Lung (tissue), 16 donors: ENCODE measurements around the gene OR5K1. TPM values are rescaled to one million over a fixed set of nuclear protein-coding genes. Genes with fewer than 3 reads are reported as not detected.

Experiments used
- ATAC-seq: fragments of 200-7000 bp; cut with Tn5 transposase; one replicate; pipeline ENCODE4 v1.9.1; 2020; ENCODE audit warnings: moderate number of reproducible peaks; ENCODE audit not compliant: insufficient read depth, low FRiP score
- DNase-seq, 3 donors: peaks; one replicate each; pipeline ENCODE4 v3.0.0-alpha.2; 2013 to 2017
- H3K27ac ChIP-seq, 2 donors: one replicate each; pipeline ENCODE4 v1.5.1; 2013; ENCODE audit warnings: mild to moderate bottlenecking in 2 of 2, moderate library complexity in 2 of 2, control low read depth in 1 of 2, inconsistent platforms in 1 of 2, low read depth in 1 of 2, low read length in 1 of 2
- H3K27me3 ChIP-seq, 3 donors: one replicate each; pipeline ENCODE4 v1.5.1; 2013; ENCODE audit warnings: low read length in 2 of 3; ENCODE audit not compliant: control insufficient read depth in 3 of 3, insufficient read depth in 3 of 3
- H3K36me3 ChIP-seq, 4 donors: one replicate each; pipeline ENCODE4 v1.5.1; 2013; ENCODE audit warnings: low read length in 4 of 4, mild to moderate bottlenecking in 1 of 4, moderate library complexity in 1 of 4; ENCODE audit not compliant: control insufficient read depth in 4 of 4, insufficient read depth in 4 of 4
- H3K4me1 ChIP-seq, 5 donors: one replicate each; pipeline ENCODE4 v1.5.1; 2013; ENCODE audit warnings: low read length in 5 of 5, mild to moderate bottlenecking in 2 of 5, moderate library complexity in 1 of 5; ENCODE audit not compliant: control insufficient read depth in 5 of 5, insufficient read depth in 5 of 5
- H3K4me3 ChIP-seq: one replicate; pipeline ENCODE4 v1.5.1; 2013; ENCODE audit warnings: mild to moderate bottlenecking, control low read depth, moderate library complexity
- H3K9ac ChIP-seq, 2 donors: one replicate each; pipeline ENCODE4 v1.5.1; 2013; ENCODE audit warnings: low read length in 2 of 2, control low read depth in 1 of 2; ENCODE audit not compliant: insufficient read depth in 1 of 2
- H3K9me3 ChIP-seq, 4 donors: one replicate each; pipeline ENCODE4 v1.5.1; 2013; ENCODE audit warnings: low read length in 3 of 4, mild to moderate bottlenecking in 1 of 4, moderate library complexity in 1 of 4; ENCODE audit not compliant: control insufficient read depth in 4 of 4, insufficient read depth in 3 of 4
- CTCF ChIP-seq: IDR thresholded peaks from 2 replicates; pipeline ENCODE4 v1.5.1; 2012; ENCODE audit warnings: mild to moderate bottlenecking; ENCODE audit errors: control extremely low read depth, extremely low read depth
- WGBS, 2 donors: extraction: QIAGEN DNeasy Blood & Tissue Kit; methylation state at CpG; one replicate each; pipeline ENCODE4 v1.1.7; 2013; 5-methylcytosine and 5-hydroxymethylcytosine counted together
- long read RNA-seq, 5 donors: transcript quantifications; one replicate each; lab custom pipeline, GENCODE V29; 2026
- polyA plus RNA-seq, 2 donors: library from polyadenylated mRNA; stranded (reverse); fragments of 200-250 nt; gene quantifications; one replicate each; pipeline ENCODE4 v1.2.1, GENCODE V29; 2013
- total RNA-seq, 2 donors: library from RNA; depleted of rRNA in 1 of 2; stranded (reverse); fragments of >200 nt in 1 of 2; gene quantifications; one replicate each; pipeline ENCODE4 v1.2.1, GENCODE V29; 2014 to 2021
- donor health status: control.
- donor health status: control.
- donor health status: Bipolar disorder and iron deficiency.
- donor health status: healthy.
- donor health status: DM: yes; HTN: yes; CAD: no.

Gene OR5K1
- total RNA-seq (not detected), polyA plus RNA-seq (not detected)
- long read RNA-seq, donor 1: 0 reads
- long read RNA-seq, donor 2: 0 reads
- long read RNA-seq, donor 3: 0 reads
- long read RNA-seq, donor 4: 0 reads
- long read RNA-seq, donor 5: 0 reads

GRCh38 chr3:98462901-98463300, at the start of gene OR5K1:
TSS of gene OR5K1 (plus strand) at chr3:98463201. CDS start at chr3:98469577, 6,376 bp downstream.
- no peak for DNase-seq
- 78 to 91% methylated on average over 1 of the region's 1 CpG for WGBS, 2 donors

GRCh38 chr3:98432575-98432974, 30.4 kb upstream of the OR5K1 start:
- Histone ChIP-seq H3K9me3 (peaks cover 0 to 12% (median 7%) of the 10 kb centered on the region in 4 donors), H3K4me1 (no peaks in the 10 kb centered on the region), H3K36me3 (no peaks in the 10 kb centered on the region), H3K9ac (no peak overlapping the region), H3K27ac (no peak overlapping the region), H3K27me3 (no peaks in the 10 kb centered on the region), H3K4me3 (no peak overlapping the region)
- ATAC-seq (no peak), DNase-seq (no peak)
- no peak for TF ChIP-seq CTCF

More at GRCh38 chr3:98462901-98463300, at the start of gene OR5K1:
- Histone ChIP-seq H3K9ac (no peak within 1 kb of the TSS), H3K36me3 (no peaks in the 10 kb centered on the region), H3K27me3 (no peaks in the 10 kb centered on the region), H3K27ac (no peak within 1 kb of the TSS), H3K9me3 (no peaks in the 10 kb centered on the region), H3K4me3 (no peak within 1 kb of the TSS), H3K4me1 (no peaks in the 10 kb centered on the region)
- no peak for TF ChIP-seq CTCF
- ATAC-seq: no peak

- DNase-seq: no peak
- WGBS, 2 donors: 21 to 30% methylated on average over 2 of the region's 2 CpGs
Measured at GRCh38 chr3:98433764-98434163, 29.2 kb upstream of the OR5K1 start.

More at GRCh38 chr3:98433764-98434163, 29.2 kb upstream of the OR5K1 start:
- Histone ChIP-seq H3K27me3 (no peaks in the 10 kb centered on the region), H3K9me3 (peaks cover 0 to 4% (median 3%) of the 10 kb centered on the region in 4 donors), H3K4me1 (no peaks in the 10 kb centered on the region), H3K27ac (no peak overlapping the region), H3K9ac (no peak overlapping the region), H3K36me3 (no peaks in the 10 kb centered on the region), H3K4me3 (no peak overlapping the region)
- ATAC-seq: no peak
- no peak for TF ChIP-seq CTCF
